ENCODE measurements around the gene ATP5MG. TPM values are rescaled to one million over a fixed set of nuclear protein-coding genes. Genes with fewer than 3 reads are reported as not detected.

ATP5MG gene
- total RNA-seq, 1 donor from 2014 or later, result 199 TPM

GRCh38 chr11:118364956-118365615 lies 36.3 kb upstream of the ATP5MG start:
- H3K36me3 Mint-ChIP-seq (ENCODE audit: low read depth), result peaks cover 71% of the 10 kb centered on the region
- intact Hi-C loops (cut with micrococcal nuclease), result no loop called here
- POLR2A ChIA-PET, result interaction anchor here (0.7 kb wide), 1 partner anchor 151 kb away, joined by 3 read pairs; no protein-coding TSS in a partner anchor

DNA sequence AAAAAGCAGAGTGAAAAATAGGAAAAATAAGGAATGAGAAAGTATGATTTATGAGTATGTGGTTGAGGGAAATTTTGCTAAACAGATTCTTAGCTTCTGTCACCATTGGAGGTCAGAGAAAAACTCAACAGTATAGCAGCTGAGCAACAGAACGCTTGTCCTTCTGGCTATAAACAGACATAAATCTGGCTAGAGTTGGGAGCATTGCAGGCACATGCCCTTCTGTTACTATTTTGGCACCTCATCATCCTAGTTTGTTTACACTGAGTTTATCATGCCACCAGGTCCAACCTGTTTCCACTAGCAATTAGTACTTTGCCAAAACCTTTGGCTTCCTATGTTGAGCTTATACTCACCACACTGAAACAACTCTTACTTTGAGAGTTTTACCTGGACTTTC lies 35.1 kb upstream of the ATP5MG start:
- POLR2A ChIA-PET, result no interaction called here
- Mint-ChIP-seq H3K4me3 (no peak overlapping the region), H3K36me3 (ENCODE audit: low read depth) (peaks cover 82% of the 10 kb centered on the region), H3K9me3 (no peaks in the 10 kb centered on the region), H3K4me1 (peaks cover 19% of the 10 kb centered on the region), H3K27ac (no peak overlapping the region), H3K27me3 (no peaks in the 10 kb centered on the region)
- DNase-seq (no peak), ATAC-seq (ENCODE audit: low read depth) (no peak)
- CTCF ChIA-PET, result interaction anchor here (1.1 kb wide), 1 partner anchor 13 kb away, joined by 3 read pairs; no protein-coding TSS in a partner anchor
- intact Hi-C loops (cut with micrococcal nuclease), result no loop called here
- TF ChIP-seq, protein P1, sequence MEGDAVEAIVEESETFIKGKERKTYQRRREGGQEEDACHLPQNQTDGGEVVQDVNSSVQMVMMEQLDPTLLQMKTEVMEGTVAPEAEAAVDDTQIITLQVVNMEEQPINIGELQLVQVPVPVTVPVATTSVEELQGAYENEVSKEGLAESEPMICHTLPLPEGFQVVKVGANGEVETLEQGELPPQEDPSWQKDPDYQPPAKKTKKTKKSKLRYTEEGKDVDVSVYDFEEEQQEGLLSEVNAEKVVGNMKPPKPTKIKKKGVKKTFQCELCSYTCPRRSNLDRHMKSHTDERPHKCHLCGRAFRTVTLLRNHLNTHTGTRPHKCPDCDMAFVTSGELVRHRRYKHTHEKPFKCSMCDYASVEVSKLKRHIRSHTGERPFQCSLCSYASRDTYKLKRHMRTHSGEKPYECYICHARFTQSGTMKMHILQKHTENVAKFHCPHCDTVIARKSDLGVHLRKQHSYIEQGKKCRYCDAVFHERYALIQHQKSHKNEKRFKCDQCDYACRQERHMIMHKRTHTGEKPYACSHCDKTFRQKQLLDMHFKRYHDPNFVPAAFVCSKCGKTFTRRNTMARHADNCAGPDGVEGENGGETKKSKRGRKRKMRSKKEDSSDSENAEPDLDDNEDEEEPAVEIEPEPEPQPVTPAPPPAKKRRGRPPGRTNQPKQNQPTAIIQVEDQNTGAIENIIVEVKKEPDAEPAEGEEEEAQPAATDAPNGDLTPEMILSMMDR (IDR thresholded peaks at IDR 0.05), result no peak

More at GRCh38 chr11:118364956-118365615, 36.3 kb upstream of the ATP5MG start:
- H3K27me3 Mint-ChIP-seq, result no peaks in the 10 kb centered on the region
- ATAC-seq (ENCODE audit: low read depth) (no peak), DNase-seq (no peak)
- no peak overlapping the region for H3K4me3 Mint-ChIP-seq
- CTCF ChIA-PET, result interaction anchor here (0.6 to 2.7 kb wide), 3 partner anchors 27 to 685 kb away, joined by 3 to 7 read pairs (median 3); no protein-coding TSS in a partner anchor
- H3K4me1 Mint-ChIP-seq, result peaks cover 27% of the 10 kb centered on the region
- no peaks in the 10 kb centered on the region for H3K9me3 Mint-ChIP-seq
- H3K27ac Mint-ChIP-seq, result no peak overlapping the region
- TF ChIP-seq, protein P1 (IDR thresholded peaks at IDR 0.05), result no peak

- Mint-ChIP-seq H3K27me3 (no peaks in the 10 kb centered on the region), H3K4me1 (no peaks in the 10 kb centered on the region), H3K4me3 (no peak overlapping the region), H3K9me3 (no peaks in the 10 kb centered on the region), H3K36me3 (ENCODE audit: low read depth) (peaks cover 92% of the 10 kb centered on the region), H3K27ac (no peak overlapping the region)
- CTCF ChIA-PET, result no interaction called here
- TF ChIP-seq, protein P1 (IDR thresholded peaks at IDR 0.05), result no peak
- intact Hi-C loops (cut with micrococcal nuclease), result no loop called here
- POLR2A ChIA-PET, result no interaction called here
- ATAC-seq (ENCODE audit: low read depth) (no peak), DNase-seq (no peak)
Observed at GRCh38 chr11:118370774-118371173, 30.6 kb upstream of the ATP5MG start.

- no peaks in the 10 kb centered on the region for H3K9me3 Mint-ChIP-seq
- H3K4me3 Mint-ChIP-seq, result no peak overlapping the region
- H3K27me3 Mint-ChIP-seq, result no peaks in the 10 kb centered on the region
- DNase-seq (no peak), ATAC-seq (ENCODE audit: low read depth) (no peak)
- no peaks in the 10 kb centered on the region for H3K4me1 Mint-ChIP-seq
- POLR2A ChIA-PET, result interaction anchor here (0.9 kb wide), 1 partner anchor 159 kb away, joined by 6 read pairs; no protein-coding TSS in a partner anchor
- TF ChIP-seq, protein P1 (IDR thresholded peaks at IDR 0.05), result no peak
- no peak overlapping the region for H3K27ac Mint-ChIP-seq
- CTCF ChIA-PET, result no interaction called here
- H3K36me3 Mint-ChIP-seq (ENCODE audit: low read depth), result peaks cover 97% of the 10 kb centered on the region
- intact Hi-C loops (cut with micrococcal nuclease), result no loop called here
Observed at GRCh38 chr11:118373263-118373662, 28.1 kb upstream of the ATP5MG start.

DNA sequence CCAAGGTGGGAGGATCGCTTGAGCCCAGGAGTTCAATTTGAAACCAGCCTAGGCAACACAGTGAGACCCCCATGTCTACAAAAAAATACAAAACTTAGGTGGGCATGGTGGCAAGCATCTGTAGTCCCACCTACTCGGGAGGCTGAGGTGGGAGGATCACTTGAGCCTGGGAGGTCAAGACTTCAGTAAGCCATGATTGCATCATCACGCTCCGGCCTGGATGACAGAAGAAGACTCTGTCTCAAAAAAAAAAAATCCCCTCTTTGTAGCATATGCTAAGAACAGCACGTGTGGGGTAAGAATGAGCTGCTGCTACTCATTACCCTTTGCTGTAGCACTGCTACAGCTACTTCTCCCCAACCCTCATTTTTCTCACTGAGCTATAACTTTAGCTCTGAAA lies 27.5 kb upstream of the ATP5MG start:
- POLR2A ChIA-PET, result interaction anchor here (0.5 to 0.7 kb wide), 2 partner anchors 198 to 408 kb away, joined by 5 to 6 read pairs; partner anchors contain the start of gene ARCN1
- Mint-ChIP-seq H3K27ac (no peak overlapping the region), H3K4me3 (no peak overlapping the region)

More for the DNA sequence above, 27.5 kb upstream of the ATP5MG start:
- ATAC-seq (ENCODE audit: low read depth) (no peak), DNase-seq (no peak)
- CTCF ChIA-PET, result interaction anchor here (1.0 kb wide), 1 partner anchor 176 kb away, joined by 4 read pairs; no protein-coding TSS in a partner anchor
- no peaks in the 10 kb centered on the region for H3K9me3 Mint-ChIP-seq
- TF ChIP-seq, protein P1 (IDR thresholded peaks at IDR 0.05), result no peak
- H3K36me3 Mint-ChIP-seq (ENCODE audit: low read depth), result peaks cover 96% of the 10 kb centered on the region
- no peaks in the 10 kb centered on the region for H3K4me1 Mint-ChIP-seq
- intact Hi-C loops (cut with micrococcal nuclease), result no loop called here
- H3K27me3 Mint-ChIP-seq, result no peaks in the 10 kb centered on the region
